Rectal smooth muscle tissue (tissue), 1 donor: ENCODE data around the gene YRDC.

Source experiments
- H3K27ac ChIP-seq: one replicate; pipeline ENCODE4 v1.7.0; 2013; ENCODE audit warnings: low read depth, low read length, inconsistent platforms
- H3K27me3 ChIP-seq: one replicate; pipeline ENCODE4 v1.7.0; 2013; ENCODE audit warnings: low read length; ENCODE audit not compliant: control insufficient read depth, insufficient read depth
- H3K36me3 ChIP-seq: one replicate; pipeline ENCODE4 v1.7.0; 2013; ENCODE audit warnings: low read length; ENCODE audit not compliant: control insufficient read depth, insufficient read depth
- H3K4me1 ChIP-seq: one replicate; pipeline ENCODE4 v1.7.0; 2013; ENCODE audit warnings: low read length; ENCODE audit not compliant: control insufficient read depth, insufficient read depth
- H3K4me3 ChIP-seq: one replicate; pipeline ENCODE4 v1.7.0; 2013; ENCODE audit warnings: low read length
- H3K9ac ChIP-seq: one replicate; pipeline ENCODE4 v1.7.0; 2013; ENCODE audit warnings: low read length

The YRDC gene

DNA sequence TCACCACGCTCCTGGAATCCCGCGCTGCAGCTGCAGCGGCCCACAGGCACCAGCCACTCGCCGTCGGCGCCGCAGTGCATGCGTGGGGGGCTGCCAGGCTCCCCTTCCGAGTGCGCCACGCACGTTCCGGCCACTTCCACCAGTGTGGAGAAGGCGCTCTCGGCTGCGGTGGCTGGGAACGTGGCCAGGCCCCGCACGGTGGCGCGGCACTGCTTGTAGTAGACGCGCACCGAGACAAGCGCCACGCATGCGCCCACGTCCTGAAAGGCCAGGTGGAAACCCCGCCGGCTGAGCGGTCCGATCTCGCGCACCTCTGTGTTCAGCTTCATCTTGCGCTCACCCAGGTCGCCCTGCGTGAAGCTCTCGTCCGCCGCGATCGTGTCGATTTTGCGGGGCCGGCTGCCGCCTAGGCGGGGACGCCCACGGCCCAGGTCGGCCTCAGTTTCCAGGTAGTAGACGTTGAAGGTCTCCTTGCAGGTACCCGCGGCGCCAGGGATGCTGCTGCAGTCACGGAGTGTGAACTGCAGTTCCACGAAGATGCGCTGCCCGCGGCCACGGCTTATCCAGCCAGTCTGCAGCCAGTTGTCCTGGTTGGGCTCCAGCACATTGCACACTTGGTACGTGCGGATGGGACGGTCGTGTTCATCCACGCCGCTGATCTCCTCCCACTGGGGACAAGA is 46.5 kb downstream of the YRDC start:
- no peak overlapping the region for H3K4me3 ChIP-seq

DNA sequence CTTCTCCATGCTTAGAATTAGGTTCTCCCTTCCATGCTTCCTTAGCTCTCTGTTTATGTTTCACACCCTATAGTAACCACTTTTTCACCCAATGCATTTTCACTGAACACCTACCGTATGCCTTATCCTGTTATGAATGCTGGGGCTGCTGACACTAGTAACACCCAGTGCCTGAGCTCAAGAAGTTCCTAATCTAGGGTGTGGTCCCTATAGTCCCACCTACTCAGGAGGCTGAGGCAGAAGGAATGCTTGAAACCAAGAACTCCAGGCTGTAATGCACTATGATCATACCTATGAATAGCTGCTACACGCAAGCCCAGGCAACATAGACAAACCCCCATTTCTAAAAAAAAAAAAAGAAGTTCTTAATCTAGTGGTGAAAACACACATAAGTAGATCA is 48.6 kb downstream of the YRDC start:
- Histone ChIP-seq H3K36me3 (no peaks in the 10 kb centered on the region), H3K27ac (no peak overlapping the region), H3K9ac (no peak overlapping the region), H3K4me3 (no peak overlapping the region), H3K4me1 (no peaks in the 10 kb centered on the region), H3K27me3 (peaks cover 18% of the 10 kb centered on the region)

More for the DNA sequence above, 46.5 kb downstream of the YRDC start:
- Histone ChIP-seq H3K36me3 (no peaks in the 10 kb centered on the region), H3K4me1 (no peaks in the 10 kb centered on the region), H3K27ac (no peak overlapping the region), H3K9ac (no peak overlapping the region), H3K27me3 (peaks cover 31% of the 10 kb centered on the region)

GRCh38 chr1:37755951-37756560 is 52.0 kb downstream of the YRDC start:
- Histone ChIP-seq H3K9ac (no peak overlapping the region), H3K27me3 (peaks cover 13% of the 10 kb centered on the region), H3K36me3 (no peaks in the 10 kb centered on the region), H3K27ac (no peak overlapping the region), H3K4me3 (no peak overlapping the region), H3K4me1 (no peaks in the 10 kb centered on the region)

DNA sequence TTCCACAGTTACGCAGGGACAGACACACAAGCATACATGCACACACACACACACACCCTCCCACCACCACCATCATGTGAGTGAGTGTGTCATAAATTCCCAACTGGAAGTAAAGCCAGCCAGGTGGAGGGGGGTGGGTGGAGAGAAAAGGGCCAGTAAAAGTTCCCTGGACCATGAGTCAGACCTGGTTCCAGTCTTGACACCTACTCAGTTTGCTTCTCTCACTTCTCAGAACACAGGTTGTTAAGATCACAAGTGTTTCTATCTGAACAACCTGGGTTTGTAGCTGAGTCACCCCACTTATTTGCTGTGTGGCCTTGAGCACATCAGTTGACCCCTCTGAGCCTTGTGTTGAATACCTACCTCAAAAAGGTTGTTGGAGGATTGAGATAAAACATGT is 52.7 kb downstream of the YRDC start:
- Histone ChIP-seq H3K27me3 (peaks cover 13% of the 10 kb centered on the region), H3K36me3 (no peaks in the 10 kb centered on the region), H3K4me3 (no peak overlapping the region), H3K27ac (no peak overlapping the region), H3K9ac (no peak overlapping the region), H3K4me1 (no peaks in the 10 kb centered on the region)

DNA sequence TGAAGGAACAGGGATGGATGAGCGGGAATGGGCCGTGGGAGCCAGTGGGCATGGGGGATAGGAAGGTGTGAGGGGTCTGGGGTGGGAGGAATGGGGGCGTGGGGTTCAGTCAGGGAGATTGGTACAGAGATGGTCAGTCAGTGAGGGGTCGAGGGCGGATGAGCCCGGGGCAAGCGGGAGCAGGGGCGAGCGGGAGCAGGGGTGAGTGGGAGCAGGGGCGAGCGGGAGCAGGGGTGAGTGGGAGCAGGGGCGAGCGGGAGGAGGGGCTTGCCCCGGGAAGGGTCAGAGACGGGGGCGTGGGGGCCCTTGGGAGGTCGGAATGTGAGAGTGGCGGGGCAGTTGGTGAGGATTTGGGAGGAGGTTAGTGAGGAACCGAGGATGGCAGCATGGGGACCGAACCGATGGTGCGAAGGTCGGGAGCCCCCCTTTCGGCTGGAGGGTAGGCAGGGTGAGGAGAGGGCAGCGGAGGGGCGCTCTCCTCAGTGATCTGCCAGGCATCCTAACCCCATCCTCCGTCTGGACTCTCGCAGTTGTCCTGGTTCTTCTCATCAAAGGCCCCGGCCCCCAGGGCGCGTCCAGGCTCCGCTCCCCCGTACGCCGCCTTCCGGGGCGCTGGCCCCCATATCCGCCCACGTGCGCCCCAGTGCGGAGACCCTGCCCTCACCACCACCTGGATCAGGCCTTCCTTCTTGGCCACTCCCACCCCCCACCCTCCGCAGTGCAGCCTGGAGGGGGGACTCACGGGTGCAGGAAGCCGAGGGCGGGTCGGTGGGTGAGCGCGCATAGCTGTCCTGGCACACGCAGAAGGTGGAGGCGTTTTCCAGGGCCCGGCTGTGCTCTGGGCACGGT is 54.3 kb downstream of the YRDC start:
- no peak overlapping the region for H3K4me3 ChIP-seq
- H3K9ac ChIP-seq, result no peak overlapping the region
- H3K4me1 ChIP-seq, result no peaks in the 10 kb centered on the region
- no peaks in the 10 kb centered on the region for H3K36me3 ChIP-seq
- no peak overlapping the region for H3K27ac ChIP-seq
- peaks cover 13% of the 10 kb centered on the region for H3K27me3 ChIP-seq
